Loucy (cell line): ENCODE results near the gene SRRM3.

Experiments used
- H2AFZ ChIP-seq: fragments of 200-600 bp; sonication (generic); 2 replicates; pipeline ENCODE4 v1.6.0; 2016; ENCODE audit warnings: antibody characterized with exemption, mild to moderate bottlenecking, low read length, moderate library complexity
- H3F3A ChIP-seq: fragments of 200-600 bp; 2 replicates; pipeline ENCODE4 v1.6.0; 2016; ENCODE audit warnings: antibody characterized with exemption, low read depth, mild to moderate bottlenecking
- H3K27me3 ChIP-seq: fragments of 200-600 bp; sonication (generic); 2 replicates; pipeline ENCODE4 v1.6.1; 2014; ENCODE audit warnings: low read length, mild to moderate bottlenecking; ENCODE audit not compliant: insufficient read depth, poor library complexity, severe bottlenecking
- H3K36me3 ChIP-seq: fragments of 200-600 bp; sonication (generic); 2 replicates; pipeline ENCODE4 v1.6.1; 2016; ENCODE audit warnings: low read length; ENCODE audit not compliant: insufficient read depth
- H3K4me1 ChIP-seq: fragments of 200-600 bp; sonication (generic); 2 replicates; pipeline ENCODE4 v1.5.1; 2014; ENCODE audit warnings: low read length, mild to moderate bottlenecking; ENCODE audit not compliant: insufficient read depth, poor library complexity, severe bottlenecking
- H3K4me2 ChIP-seq: fragments of 200-600 bp; sonication (generic); 2 replicates; pipeline ENCODE4 v1.6.0; 2014; ENCODE audit warnings: antibody characterized with exemption, low read length, low read depth, mild to moderate bottlenecking; ENCODE audit not compliant: poor library complexity, severe bottlenecking
- H3K4me3 ChIP-seq: fragments of 200-600 bp; sonication (generic); 2 replicates; pipeline ENCODE4 v1.5.1; 2014; ENCODE audit warnings: low read length, mild to moderate bottlenecking, mixed read lengths; ENCODE audit not compliant: poor library complexity, severe bottlenecking
- H3K79me2 ChIP-seq: fragments of 200-600 bp; sonication (generic); 2 replicates; pipeline ENCODE4 v1.6.1; 2014; ENCODE audit warnings: low read length; ENCODE audit not compliant: insufficient read depth
- H3K9ac ChIP-seq: fragments of 200-600 bp; sonication (generic); 2 replicates; pipeline ENCODE4 v1.6.0; 2014; ENCODE audit warnings: mild to moderate bottlenecking, low read depth, low read length, moderate library complexity; ENCODE audit not compliant: poor library complexity, severe bottlenecking
- H3K9me2 ChIP-seq: fragments of 200-600 bp; sonication (generic); replicated peaks from 2 replicates; pipeline ENCODE4 v1.6.1; 2016; ENCODE audit warnings: low read depth, low read length, mixed read lengths
- H3K9me3 ChIP-seq: fragments of 200-600 bp; sonication (generic); 2 replicates; pipeline ENCODE4 v1.6.1; 2014; ENCODE audit warnings: mild to moderate bottlenecking, antibody characterized with exemption, low read length, low read depth; ENCODE audit not compliant: insufficient read depth
- H4K20me1 ChIP-seq: fragments of 200-600 bp; sonication (generic); 2 replicates; pipeline ENCODE4 v1.6.0; 2014; ENCODE audit warnings: antibody characterized with exemption, low read length, mild to moderate bottlenecking; ENCODE audit not compliant: insufficient read depth, poor library complexity, severe bottlenecking
- EZH2phosphoT487 ChIP-seq: fragments of 200-600 bp; IDR thresholded peaks from 2 replicates; pipeline ENCODE4 v1.6.1; 2018; ENCODE audit warnings: antibody characterized with exemption, mild to moderate bottlenecking, moderate library complexity, borderline replicate concordance
- TF ChIP-seq, protein P1 (sequence below): fragments of 200-600 bp; sonication (generic); conservative IDR thresholded peaks from 2 replicates; pipeline ENCODE4 v1.5.1; 2014; ENCODE audit warnings: mild to moderate bottlenecking, antibody characterized with exemption, low read length

SRRM3 gene

DNA sequence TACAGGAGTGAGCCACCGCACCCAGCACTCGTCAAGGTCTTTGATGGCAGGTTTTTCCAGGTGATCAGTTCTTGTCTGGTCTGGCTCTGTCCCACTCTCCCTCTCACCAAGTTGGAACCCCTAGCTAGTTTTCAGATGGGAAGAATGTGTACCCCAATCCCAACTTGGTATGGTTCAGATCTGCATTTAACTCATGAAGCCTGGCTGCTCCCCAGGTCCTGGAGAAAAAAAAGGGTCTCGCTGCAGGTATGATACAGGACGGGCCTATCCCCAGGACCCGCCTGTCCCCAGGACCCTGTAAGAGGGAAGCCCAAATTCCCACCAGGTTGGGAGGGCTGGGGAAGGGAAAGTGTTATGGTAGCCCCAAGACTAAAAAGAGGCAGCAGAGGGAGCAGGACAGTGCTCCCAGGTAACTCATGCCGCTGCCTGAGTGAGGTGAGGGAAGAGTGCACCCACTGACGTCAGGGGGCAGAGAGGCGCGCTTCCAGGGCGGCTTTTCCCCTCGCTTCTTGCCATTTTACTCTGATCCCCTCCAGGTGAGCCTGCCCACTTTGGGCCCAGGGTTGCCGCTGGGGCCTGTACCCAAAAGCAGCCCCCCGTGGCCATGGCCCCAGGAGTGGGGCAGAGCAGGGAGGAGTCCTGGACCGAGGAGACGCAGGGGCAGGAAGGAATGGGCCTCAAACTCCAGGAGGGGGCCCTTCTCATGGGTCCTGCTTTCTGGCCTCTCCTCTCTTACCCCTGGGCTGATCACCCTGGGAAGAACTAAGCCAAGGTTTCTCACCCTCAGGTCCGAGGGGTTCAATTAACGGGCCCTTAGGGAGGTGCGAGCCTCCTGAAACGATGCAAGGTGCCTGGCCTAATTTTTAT lies 36.4 kb upstream of the SRRM3 start:
- Histone ChIP-seq H3K4me2 (no peak overlapping the region), H3K9me2 (no peaks in the 10 kb centered on the region), H3K4me1 (no peaks in the 10 kb centered on the region), H3K9ac (no peak overlapping the region), H3K27me3 (no peaks in the 10 kb centered on the region), H3F3A (no peaks in the 10 kb centered on the region), H3K36me3 (no peaks in the 10 kb centered on the region), H3K9me3 (no peaks in the 10 kb centered on the region), H3K79me2 (no peaks in the 10 kb centered on the region), H4K20me1 (no peaks in the 10 kb centered on the region), H3K4me3 (no peak overlapping the region), H2AFZ (no peak overlapping the region)
- TF ChIP-seq EZH2phosphoT487: no peak
- TF ChIP-seq, protein P1, sequence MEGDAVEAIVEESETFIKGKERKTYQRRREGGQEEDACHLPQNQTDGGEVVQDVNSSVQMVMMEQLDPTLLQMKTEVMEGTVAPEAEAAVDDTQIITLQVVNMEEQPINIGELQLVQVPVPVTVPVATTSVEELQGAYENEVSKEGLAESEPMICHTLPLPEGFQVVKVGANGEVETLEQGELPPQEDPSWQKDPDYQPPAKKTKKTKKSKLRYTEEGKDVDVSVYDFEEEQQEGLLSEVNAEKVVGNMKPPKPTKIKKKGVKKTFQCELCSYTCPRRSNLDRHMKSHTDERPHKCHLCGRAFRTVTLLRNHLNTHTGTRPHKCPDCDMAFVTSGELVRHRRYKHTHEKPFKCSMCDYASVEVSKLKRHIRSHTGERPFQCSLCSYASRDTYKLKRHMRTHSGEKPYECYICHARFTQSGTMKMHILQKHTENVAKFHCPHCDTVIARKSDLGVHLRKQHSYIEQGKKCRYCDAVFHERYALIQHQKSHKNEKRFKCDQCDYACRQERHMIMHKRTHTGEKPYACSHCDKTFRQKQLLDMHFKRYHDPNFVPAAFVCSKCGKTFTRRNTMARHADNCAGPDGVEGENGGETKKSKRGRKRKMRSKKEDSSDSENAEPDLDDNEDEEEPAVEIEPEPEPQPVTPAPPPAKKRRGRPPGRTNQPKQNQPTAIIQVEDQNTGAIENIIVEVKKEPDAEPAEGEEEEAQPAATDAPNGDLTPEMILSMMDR: no peak

DNA sequence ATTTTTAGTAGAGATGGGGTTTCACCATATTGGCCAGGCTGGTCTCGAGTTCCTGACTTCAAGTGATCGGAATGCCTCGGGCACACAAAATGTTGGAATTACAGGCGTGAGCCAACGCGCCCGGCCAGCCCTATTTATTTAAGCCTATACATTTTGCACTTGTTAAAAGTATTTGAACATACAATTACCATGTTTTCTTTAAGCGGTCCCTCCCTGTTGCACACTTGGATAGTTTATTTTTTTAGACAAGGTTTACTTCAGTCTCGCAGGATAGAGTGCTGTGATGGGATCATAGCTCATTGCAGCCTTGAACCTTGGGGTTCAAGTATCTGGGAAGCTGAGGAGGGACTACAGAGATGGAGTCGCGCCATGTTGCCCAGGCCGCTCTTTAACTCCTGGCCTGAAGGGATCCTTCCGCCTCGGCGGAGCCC lies 35.7 kb upstream of the SRRM3 start:
- Histone ChIP-seq H3K9me2 (no peaks in the 10 kb centered on the region), H3K9ac (no peak overlapping the region), H2AFZ (no peak overlapping the region), H3K79me2 (no peaks in the 10 kb centered on the region), H3K4me1 (no peaks in the 10 kb centered on the region), H4K20me1 (no peaks in the 10 kb centered on the region), H3F3A (no peaks in the 10 kb centered on the region), H3K4me2 (no peak overlapping the region), H3K36me3 (no peaks in the 10 kb centered on the region), H3K4me3 (no peak overlapping the region), H3K27me3 (no peaks in the 10 kb centered on the region), H3K9me3 (no peaks in the 10 kb centered on the region)
- TF ChIP-seq, protein P1: no peak
- no peak for TF ChIP-seq EZH2phosphoT487

DNA sequence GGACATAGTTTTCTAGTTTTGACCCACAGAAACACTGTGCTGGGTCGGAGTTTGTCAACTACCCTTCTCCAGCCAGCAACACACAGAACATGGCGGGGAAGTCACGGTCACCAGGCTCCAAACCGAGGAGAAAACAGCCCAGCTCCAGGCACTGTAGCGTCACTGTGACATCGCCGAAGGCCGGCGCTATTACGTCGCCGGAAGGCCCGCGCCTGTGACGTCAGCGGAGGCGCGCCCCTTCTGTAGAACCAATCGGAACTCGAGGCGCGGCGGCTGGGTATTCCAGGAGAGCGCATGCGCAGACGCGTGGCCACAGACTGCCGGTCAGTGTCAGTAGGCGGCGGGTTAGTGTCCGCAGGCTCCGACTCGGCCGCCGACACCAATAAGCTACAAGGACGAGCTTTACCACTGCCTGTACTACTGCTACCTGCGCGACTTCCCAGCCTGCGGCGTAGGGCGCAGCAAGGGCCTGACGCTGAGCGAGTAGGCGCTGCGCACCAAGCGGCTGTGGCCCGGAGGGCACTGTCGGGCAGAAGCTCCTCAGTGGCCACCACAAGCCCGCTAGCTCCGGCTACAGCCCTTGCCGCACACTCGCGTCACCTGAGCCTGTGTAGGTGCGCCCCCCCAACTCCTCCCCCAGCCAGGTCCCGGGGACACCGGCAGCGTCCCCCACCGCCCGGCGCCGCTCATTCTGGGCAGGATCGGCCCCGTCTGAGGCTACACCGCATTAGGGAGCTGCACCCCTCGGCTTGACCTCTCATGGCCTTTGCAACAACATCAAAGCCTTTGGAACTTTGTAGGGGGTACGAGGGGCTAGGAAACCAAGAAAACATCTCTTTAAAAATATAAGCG lies 35.1 kb upstream of the SRRM3 start:
- no peak overlapping the region for H2AFZ ChIP-seq
- H3K36me3 ChIP-seq: no peaks in the 10 kb centered on the region
- H3K9me3 ChIP-seq: no peaks in the 10 kb centered on the region

More for the DNA sequence above, 35.1 kb upstream of the SRRM3 start:
- H3K4me1 ChIP-seq: no peaks in the 10 kb centered on the region
- no peaks in the 10 kb centered on the region for H3K79me2 ChIP-seq
- no peaks in the 10 kb centered on the region for H3K27me3 ChIP-seq
- no peak overlapping the region for H3K9ac ChIP-seq
- TF ChIP-seq, protein P1: no peak
- TF ChIP-seq EZH2phosphoT487: no peak
- H3F3A ChIP-seq: no peaks in the 10 kb centered on the region
- H3K4me2 ChIP-seq: no peak overlapping the region
- H4K20me1 ChIP-seq: no peaks in the 10 kb centered on the region
- H3K4me3 ChIP-seq: no peak overlapping the region
- no peaks in the 10 kb centered on the region for H3K9me2 ChIP-seq
